HepG2 (cell line): ENCODE data around the gene PIP5K1C. TPM values are rescaled to one million over a fixed set of nuclear protein-coding genes. Genes with fewer than 3 reads are reported as not detected.

Experiments
- ADNP ChIP-seq: sonication (generic); formaldehyde crosslinking; IDR thresholded peaks from 2 replicates; pipeline ENCODE4 v1.4.0; 2020; ENCODE audit warnings: missing genetic modification reagents
- ATAD3A ChIP-seq: sonication (generic); formaldehyde crosslinking; IDR thresholded peaks from 2 replicates; pipeline ENCODE4 v1.4.0; 2020; ENCODE audit warnings: missing genetic modification reagents
- ATF1 ChIP-seq: IDR thresholded peaks from 2 replicates; pipeline ENCODE4 v1.6.1; 2016; ENCODE audit warnings: mild to moderate bottlenecking, control low read depth
- ATF6 ChIP-seq: sonication (generic); formaldehyde crosslinking; conservative IDR thresholded peaks from 2 replicates; pipeline ENCODE4 v1.4.0; 2020; ENCODE audit warnings: missing genetic modification reagents
- ATF7 ChIP-seq, 2 experiments: fragments of 450-650 bp in 1 of 2; sonication (generic) in 1 of 2; formaldehyde crosslinking in 1 of 2; IDR thresholded peaks; 2 replicates each; pipeline versions ENCODE4 v1.4.0 to v1.6.1; 2016 to 2020; ENCODE audit warnings: antibody characterized with exemption in 1 of 2, mild to moderate bottlenecking in 1 of 2, missing genetic modification reagents in 1 of 2
- CBFB ChIP-seq: sonication (generic); formaldehyde crosslinking; IDR thresholded peaks from 2 replicates; pipeline ENCODE4 v1.4.0; 2020; ENCODE audit warnings: missing genetic modification reagents
- E2F1 ChIP-seq: sonication (generic); formaldehyde crosslinking; IDR thresholded peaks from 2 replicates; pipeline ENCODE4 v1.5.0; 2020; ENCODE audit warnings: missing genetic modification reagents
- GLMP ChIP-seq: sonication (generic); formaldehyde crosslinking; IDR thresholded peaks from 2 replicates; pipeline ENCODE4 v1.9.0; 2021; ENCODE audit warnings: missing genetic modification reagents, mild to moderate bottlenecking, borderline replicate concordance
- HDAC2 ChIP-seq: sonication (generic); formaldehyde crosslinking; IDR thresholded peaks from 2 replicates; pipeline ENCODE4 v1.4.0; 2020; ENCODE audit warnings: missing genetic modification reagents
- LRRFIP1 ChIP-seq: sonication (generic); formaldehyde crosslinking; conservative IDR thresholded peaks from 2 replicates; pipeline ENCODE4 v1.4.0; 2020; ENCODE audit warnings: missing genetic modification reagents
- PITX1 ChIP-seq: sonication (generic); formaldehyde crosslinking; IDR thresholded peaks from 2 replicates; pipeline ENCODE4 v1.5.1; 2020; ENCODE audit warnings: mild to moderate bottlenecking, missing genetic modification reagents
- RAD21 ChIP-seq: fragments of 450-650 bp; formaldehyde crosslinking; IDR thresholded peaks from 2 replicates; pipeline ENCODE4 v1.5.0; 2020; ENCODE audit warnings: mild to moderate bottlenecking
- REL ChIP-seq: sonication (generic); formaldehyde crosslinking; conservative IDR thresholded peaks from 2 replicates; pipeline ENCODE4 v1.8.0; 2022; ENCODE audit warnings: mild to moderate bottlenecking, missing genetic modification reagents, moderate library complexity
- TFAP4 ChIP-seq: sonication (generic); IDR thresholded peaks from 2 replicates; pipeline ENCODE4 v1.6.1; 2016; ENCODE audit warnings: low read depth, borderline replicate concordance
- UBTF ChIP-seq: sonication (generic); formaldehyde crosslinking; IDR thresholded peaks from 2 replicates; pipeline ENCODE4 v1.4.0; 2020; ENCODE audit warnings: mild to moderate bottlenecking, missing genetic modification reagents
- ZNF44 ChIP-seq: sonication (generic); formaldehyde crosslinking; IDR thresholded peaks from 2 replicates; pipeline ENCODE4 v1.5.1; 2020; ENCODE audit warnings: mild to moderate bottlenecking, missing genetic modification reagents
- ZNF546 ChIP-seq: sonication (generic); formaldehyde crosslinking; conservative IDR thresholded peaks from 2 replicates; pipeline ENCODE4 v1.8.1; 2023; ENCODE audit warnings: mild to moderate bottlenecking, missing genetic modification reagents
- ZNF569 ChIP-seq: sonication (generic); formaldehyde crosslinking; IDR thresholded peaks from 2 replicates; pipeline ENCODE4 v1.5.0; 2020; ENCODE audit warnings: mild to moderate bottlenecking, missing genetic modification reagents, moderate library complexity, borderline replicate concordance
- ZNF780A ChIP-seq: sonication (generic); formaldehyde crosslinking; IDR thresholded peaks from 2 replicates; pipeline ENCODE4 v1.8.0; 2022; ENCODE audit warnings: mild to moderate bottlenecking, missing genetic modification reagents, moderate library complexity
- polyA plus RNA-seq, 8 experiments: library from polyadenylated mRNA; depleted of rRNA in 3 of 8; stranded (reverse) in 7 of 8; unstranded in 1 of 8; fragments of >200 nt; fragmentation: Illumina TruSeq in 4 of 8; extraction: Trizol in 4 of 8; gene quantifications; 2 replicates each; pipeline versions ENCODE4 v1.2.1 to v1.2.3, GENCODE V29; 2011 to 2016; ENCODE audit warnings: low read depth in 4 of 8, missing spikeins in 1 of 8, mixed read lengths in 1 of 8; ENCODE audit not compliant: insufficient read depth in 1 of 8
- total RNA-seq, 5 experiments: library from RNA; depleted of rRNA; stranded (reverse); fragments of >200 nt; fragmentation: Illumina TruSeq; extraction: Trizol; gene quantifications; 2 replicates each; pipeline ENCODE4 v1.2.3, GENCODE V29; 2016; ENCODE audit warnings: low read depth in 1 of 5

The PIP5K1C gene
- total and polyA plus RNA-seq, 2 of the 13 experiments (the other 11 are each of a cell fraction or from before 2014, with no cell fraction given): 3.6 to 4.3 TPM

- TF ChIP-seq ADNP (CRISPR knock-in tag): no peak
- peak; percentile 51 for TF ChIP-seq UBTF (CRISPR knock-in tag)
- TF ChIP-seq E2F1: no peak
- TF ChIP-seq ZNF546: peak; percentile 32; the same call in 1 of the 2 replicates
- TF ChIP-seq ATF7 (IDR thresholded peaks at IDR 0.05): no peak
- TF ChIP-seq ATF7 (CRISPR knock-in tag; IDR thresholded peaks at IDR 0.05): no peak
- no peak for TF ChIP-seq GLMP (CRISPR knock-in tag)
- no peak for TF ChIP-seq ZNF44 (CRISPR knock-in tag)
- no peak for TF ChIP-seq ATF1
- TF ChIP-seq PITX1 (CRISPR knock-in tag): peak; percentile 73
- no peak for TF ChIP-seq ATF6 (CRISPR knock-in tag)
- TF ChIP-seq HDAC2: peak; percentile 14; the same call in 1 of the 2 replicates
- TF ChIP-seq TFAP4: peak; percentile 32; the same call in 1 of the 2 replicates
- TF ChIP-seq ZNF569 (CRISPR knock-in tag): no peak
- no peak for TF ChIP-seq ATAD3A (CRISPR knock-in tag)
- no peak for TF ChIP-seq ZNF780A (CRISPR knock-in tag)
- 0 out of 2 replicates have a peak, but pooled peaks have one; percentile 23 for TF ChIP-seq RAD21
- TF ChIP-seq CBFB: peak; percentile 21; the same call in 1 of the 2 replicates
- no peak for TF ChIP-seq REL
- no peak for TF ChIP-seq LRRFIP1 (CRISPR knock-in tag)
Observed at GRCh38 chr19:3708207-3708931, 8.1 kb upstream of the PIP5K1C start, which contains the start of gene TJP3 (continued).
